ENCODE results near the gene MED27. TPM values are rescaled to one million over a fixed set of nuclear protein-coding genes. Genes with fewer than 3 reads are reported as not detected.

The MED27 gene
- polyA plus RNA-seq, 5 donors: 14.5 to 18.9 (median 15.5) TPM

GRCh38 chr9:132000659-132001058, 79.0 kb downstream of the MED27 start:
- no peak for DNase-seq

GRCh38 chr9:131999692-132000551, 79.7 kb downstream of the MED27 start:
- DNase-seq: no peak

GRCh38 chr9:131997779-131998178, 81.9 kb downstream of the MED27 start:
- peak; percentile 54 to 65 for DNase-seq

GRCh38 chr9:131997076-131997475, 82.6 kb downstream of the MED27 start:
- DNase-seq: no peak

- DNase-seq: no peak
These were observed 84.3 kb downstream of the MED27 start for GRCh38 chr9:131995382-131995781.

GRCh38 chr9:131994364-131995125, 85.1 kb downstream of the MED27 start:
- no peak for DNase-seq

GRCh38 chr9:131992906-131993657, 86.6 kb downstream of the MED27 start:
- no peak for DNase-seq

GRCh38 chr9:131987232-131987631, 92.4 kb downstream of the MED27 start:
- no peak for DNase-seq

- no peak for DNase-seq
These were observed 93.1 kb downstream of the MED27 start for GRCh38 chr9:131986576-131986975.

- no peak for DNase-seq
These were observed 93.6 kb downstream of the MED27 start for GRCh38 chr9:131986089-131986488.

GRCh38 chr9:131984564-131984963, 95.1 kb downstream of the MED27 start:
- no peak for DNase-seq

GRCh38 chr9:131982671-131983239, 96.9 kb downstream of the MED27 start:
- DNase-seq: no peak

- DNase-seq: no peak
These were observed 97.6 kb downstream of the MED27 start for GRCh38 chr9:131982102-131982501.

GRCh38 chr9:131981116-131981776, 98.4 kb downstream of the MED27 start:
- no peak for DNase-seq

- DNase-seq: peak in 1 of 2 donors; percentile 25
These were observed 99.2 kb downstream of the MED27 start for GRCh38 chr9:131980267-131981016.

- no peak for DNase-seq
These were observed 102.4 kb downstream of the MED27 start for GRCh38 chr9:131977109-131977838.

GRCh38 chr9:131976157-131977108, 103.2 kb downstream of the MED27 start:
- DNase-seq: peak in 1 of 2 donors; percentile 30

GRCh38 chr9:131972889-131973288, 106.8 kb downstream of the MED27 start:
- no peak for DNase-seq
